NOMO-1 treated with DMSO at 0.1 percent for 48 hours (cell line): Measurements from ENCODE around the gene POU2F3.

Experiments
- DNase-seq: peaks from one replicate; lab custom pipeline; 2025; ENCODE audit not compliant: unreplicated experiment; lab: John Stamatoyannopoulos, UW

Gene POU2F3

DNA sequence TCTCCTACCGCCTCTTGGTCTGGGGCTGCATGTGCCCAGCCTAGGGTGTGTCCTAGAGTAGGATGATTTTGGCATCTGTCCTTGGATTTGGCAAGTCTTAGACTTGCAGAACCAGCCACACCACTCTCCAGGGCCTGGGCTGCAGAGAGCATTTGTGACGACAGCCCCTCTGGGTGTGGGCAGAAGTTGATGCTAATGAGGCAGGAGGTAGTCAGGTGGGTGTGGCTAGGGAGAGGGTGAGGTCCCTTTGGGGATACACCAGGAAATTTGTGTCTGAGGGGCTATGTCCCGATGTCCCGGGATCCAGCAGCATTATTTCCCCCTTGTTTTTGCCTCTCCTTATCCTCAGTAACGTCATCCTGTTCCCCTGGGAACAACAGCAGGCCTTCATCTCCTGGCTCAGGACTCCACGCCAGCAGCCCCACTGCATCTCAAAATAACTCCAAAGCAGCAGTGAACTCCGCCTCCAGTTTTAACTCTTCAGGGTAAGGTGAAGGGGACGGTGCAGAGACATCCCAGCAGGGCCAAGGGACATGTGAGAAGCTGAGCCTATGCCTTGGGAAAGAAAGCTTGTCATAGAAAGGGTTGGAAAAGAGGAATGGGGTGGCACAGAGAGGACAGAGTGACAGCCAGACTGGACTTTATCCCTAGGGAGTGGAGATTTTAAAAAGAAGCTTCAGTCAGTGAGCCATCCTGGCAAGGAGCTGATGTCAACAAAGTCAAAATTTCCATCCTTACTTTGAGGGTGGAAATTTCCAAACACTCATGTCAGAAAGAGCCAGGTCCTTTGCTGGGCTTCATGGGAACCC, 77.1 kb downstream of the POU2F3 start:
- DNase-seq = no peak

DNA sequence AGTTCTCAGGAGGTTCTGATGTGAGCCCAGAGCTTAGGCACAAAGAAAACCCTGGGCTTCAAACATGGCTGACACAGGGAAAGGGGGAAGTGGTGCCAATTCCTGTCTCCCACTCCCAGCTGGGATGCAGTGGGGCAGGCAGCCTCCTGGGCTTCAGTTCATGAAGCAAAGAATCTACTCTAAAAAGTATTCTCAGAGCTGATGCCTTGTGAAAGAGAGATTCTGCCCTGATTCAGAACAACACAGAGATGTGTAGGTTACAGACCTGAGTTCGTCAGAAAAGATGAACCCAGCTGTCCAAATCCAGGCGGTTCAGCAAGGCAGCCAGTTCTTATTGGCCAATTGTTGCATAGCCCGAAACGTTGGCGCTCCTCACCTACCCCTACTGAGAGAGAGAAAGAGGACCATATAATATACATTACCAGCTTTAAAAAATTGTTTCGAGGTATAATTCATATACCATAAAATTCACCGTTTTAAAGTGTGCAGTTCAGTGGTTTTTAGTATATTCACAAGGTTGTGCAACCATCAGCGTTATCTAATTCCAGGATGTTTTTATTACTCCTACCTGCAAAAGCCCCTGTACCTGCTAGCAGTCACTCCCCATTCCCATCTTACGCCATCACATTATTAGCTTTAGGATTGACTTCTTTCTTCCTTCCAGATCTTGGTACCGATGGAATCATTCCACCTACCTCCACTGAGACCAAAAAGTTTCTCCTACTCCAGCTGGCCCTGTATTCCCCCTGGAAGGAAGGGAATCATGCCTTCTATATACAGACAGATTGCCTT, 77.9 kb downstream of the POU2F3 start:
- DNase-seq = no peak

DNA sequence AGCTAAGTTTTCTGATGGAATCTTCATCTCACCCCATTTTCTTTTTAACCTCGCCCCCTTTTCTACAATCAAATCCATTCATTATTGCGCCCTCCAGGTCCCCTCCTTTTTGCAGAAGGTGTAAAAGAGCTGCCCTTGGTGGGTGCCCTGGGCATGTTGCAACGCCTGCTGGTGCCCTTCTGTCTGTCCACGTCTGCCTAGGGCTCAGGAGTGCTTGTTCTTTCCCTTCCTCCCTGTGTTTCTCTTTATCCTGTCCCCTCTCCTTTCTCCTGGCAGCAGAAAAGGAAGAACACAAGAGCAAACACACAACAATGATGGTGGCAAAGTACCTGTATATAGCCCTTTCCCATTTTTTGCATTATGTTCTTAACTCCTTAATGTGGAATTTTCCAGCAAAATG, 79.0 kb downstream of the POU2F3 start:
- DNase-seq = no peak

DNA sequence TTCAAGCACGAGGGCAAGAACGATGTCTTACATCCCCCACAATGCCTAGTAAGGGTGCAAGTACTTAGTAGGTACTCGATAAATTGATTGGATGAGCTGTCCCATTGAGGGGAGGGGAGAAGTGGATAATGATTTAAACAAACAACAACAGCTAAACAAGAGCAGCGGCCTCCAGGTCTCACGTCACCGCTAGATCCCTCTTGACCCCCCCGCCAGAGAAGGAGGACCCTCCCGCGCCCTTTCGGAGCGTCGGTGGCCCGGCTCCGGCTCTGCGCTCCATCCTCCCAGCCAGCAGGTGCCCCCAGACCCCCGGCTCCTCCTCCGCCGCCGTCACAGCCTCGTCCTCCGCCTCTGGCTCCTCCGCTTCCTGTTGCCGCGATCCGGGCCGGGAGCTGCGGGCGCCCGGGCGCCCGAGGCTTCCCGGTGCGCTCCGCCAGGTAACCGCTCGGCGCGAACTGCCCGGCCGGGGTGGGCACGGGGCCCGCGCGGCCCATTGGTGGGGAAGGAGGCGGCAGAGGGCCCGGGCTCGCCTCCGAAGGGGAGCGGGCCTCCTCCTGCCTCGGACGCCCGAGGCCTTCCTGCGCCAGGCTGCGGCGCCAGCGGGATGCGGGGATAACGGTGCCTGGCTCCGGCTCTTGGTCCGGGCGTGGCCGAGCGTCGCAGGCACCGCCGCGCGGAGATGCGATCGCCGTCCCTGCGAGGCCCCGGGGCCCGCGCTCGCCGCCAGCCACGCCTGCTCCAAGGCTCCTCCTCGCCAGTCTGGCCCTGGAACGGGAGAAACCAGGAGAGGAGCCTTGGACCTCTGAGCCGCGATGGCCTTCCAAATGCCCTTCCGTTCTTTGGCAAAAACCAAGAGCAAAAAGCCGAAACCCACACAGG, 85.2 kb downstream of the POU2F3 start, which contains the start of gene TLCD5:
Gene TLCD5, plus strand, starts transcription at position 368 of the 879 bp plus-strand sequence. CDS start 2,143 bp downstream, outside the sequence.
- DNase-seq = no peak

DNA sequence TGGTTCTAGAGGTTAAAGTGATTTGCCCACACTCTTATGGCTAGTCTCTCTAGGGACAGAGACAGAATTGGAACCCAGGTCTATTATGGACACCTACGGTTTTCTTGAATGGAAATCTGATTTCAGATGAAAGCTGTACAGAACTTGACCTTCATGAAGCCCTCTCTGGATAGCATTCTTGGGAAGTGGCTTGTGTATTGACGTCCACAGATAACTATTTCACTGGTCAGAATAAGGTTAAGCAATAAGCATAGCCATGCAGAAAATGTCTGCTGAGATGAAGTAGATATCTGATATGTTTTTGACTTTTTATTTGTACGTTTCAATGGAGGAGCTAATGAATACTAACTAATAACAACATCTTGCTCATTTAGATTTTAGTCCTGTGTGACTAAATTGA, 86.3 kb downstream of the POU2F3 start:
- DNase-seq = no peak

DNA sequence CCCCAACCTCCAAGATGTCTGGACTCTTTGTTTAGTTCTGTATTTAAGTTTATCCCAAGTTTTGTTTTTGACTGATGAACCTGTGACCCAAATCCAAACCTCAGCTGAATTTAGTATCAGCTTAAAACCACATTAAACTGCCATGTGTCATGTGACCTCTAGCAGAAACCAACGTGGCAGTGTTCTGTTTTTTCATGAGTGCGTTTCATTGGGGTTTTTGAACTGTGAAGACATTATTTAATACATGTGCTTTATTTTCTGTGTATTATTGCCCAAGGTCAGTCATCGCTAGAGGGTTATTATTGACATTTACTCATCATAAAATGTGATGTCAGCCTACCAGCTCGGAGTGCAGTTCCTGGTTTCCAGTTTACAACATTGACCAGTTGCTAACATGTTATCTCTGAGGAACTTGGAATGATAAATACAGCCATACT, 86.9 kb downstream of the POU2F3 start:
- no peak for DNase-seq

DNA sequence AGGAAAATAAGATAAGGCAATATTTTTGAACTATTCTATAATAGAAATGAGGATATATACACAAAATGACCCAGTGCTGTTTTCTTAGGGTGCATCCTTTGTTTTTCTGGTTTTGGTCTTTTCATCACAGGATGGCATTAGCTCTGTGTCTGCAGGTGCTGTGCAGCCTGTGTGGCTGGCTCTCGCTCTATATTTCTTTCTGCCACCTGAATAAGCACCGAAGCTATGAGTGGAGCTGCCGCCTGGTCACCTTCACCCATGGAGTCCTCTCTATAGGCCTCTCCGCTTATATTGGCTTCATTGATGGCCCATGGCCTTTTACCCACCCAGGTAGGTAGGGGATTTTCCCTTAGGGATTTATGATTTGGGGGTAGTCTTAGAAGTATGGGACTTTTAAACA, 87.4 kb downstream of the POU2F3 start:
- no peak for DNase-seq

DNA sequence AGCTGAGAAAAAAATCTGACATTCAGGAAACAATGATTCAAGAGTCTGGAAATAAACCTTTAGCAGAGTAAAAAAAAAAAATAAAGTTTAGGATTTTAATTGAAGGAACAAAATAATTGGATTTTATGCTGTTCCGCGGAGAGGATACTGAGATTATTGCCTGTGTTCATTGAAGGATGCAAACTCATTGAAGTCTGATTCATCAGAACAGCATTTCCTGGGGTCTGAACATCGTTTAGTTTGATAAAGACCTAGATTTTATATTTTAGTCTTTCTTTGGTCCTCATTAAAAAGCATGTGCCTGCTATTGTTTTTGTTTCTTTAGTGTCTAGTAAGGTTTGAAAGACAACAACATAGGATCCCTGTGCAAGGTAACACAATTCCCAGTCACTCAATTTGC, 89.6 kb downstream of the POU2F3 start:
- DNase-seq = no peak

DNA sequence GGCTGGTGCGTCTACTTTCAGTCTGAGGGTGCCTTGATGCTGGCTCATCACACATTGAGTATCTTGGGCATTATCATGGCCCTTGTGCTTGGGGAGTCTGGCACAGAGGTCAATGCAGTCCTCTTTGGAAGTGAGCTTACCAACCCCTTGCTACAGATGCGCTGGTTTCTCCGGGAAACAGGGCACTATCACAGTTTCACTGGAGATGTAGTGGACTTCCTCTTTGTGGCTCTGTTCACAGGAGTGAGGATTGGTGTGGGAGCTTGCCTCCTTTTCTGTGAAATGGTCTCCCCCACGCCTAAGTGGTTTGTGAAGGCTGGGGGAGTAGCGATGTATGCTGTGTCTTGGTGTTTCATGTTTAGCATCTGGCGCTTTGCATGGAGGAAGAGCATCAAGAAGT, 90.1 kb downstream of the POU2F3 start:
- DNase-seq = no peak

DNA sequence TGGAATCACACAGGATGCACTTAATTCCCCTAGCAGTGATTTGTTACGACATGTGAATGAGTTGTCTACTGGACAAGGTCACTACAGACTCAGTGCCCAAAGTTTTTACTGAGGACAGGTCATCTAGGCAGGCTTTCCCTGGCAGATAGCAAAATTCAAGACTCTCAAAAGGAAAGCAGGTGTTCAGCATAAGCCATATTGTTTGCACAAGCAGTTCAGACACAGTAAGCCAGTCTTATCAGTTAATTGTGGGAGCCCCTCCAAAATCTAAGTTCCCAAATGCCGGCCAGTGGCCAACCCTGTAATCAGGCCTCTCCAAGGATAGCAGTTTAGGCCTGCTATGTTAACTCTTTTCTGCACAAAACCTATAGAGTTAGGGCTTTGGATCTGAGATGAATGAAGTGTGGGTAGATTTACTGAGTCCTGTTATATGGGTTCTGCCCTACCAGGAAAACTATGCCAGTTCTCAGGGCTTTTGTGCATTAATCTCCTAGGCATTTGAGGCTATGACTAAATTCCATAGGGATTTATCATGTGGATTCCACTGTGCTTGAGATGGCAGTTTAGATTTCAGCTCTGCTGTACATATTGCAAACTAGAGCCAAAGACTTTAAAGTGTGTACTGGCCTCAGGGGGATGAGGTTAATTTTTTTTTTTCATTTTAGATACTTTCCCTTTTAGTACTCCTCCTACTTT, 91.5 kb downstream of the POU2F3 start:
- DNase-seq = no peak

DNA sequence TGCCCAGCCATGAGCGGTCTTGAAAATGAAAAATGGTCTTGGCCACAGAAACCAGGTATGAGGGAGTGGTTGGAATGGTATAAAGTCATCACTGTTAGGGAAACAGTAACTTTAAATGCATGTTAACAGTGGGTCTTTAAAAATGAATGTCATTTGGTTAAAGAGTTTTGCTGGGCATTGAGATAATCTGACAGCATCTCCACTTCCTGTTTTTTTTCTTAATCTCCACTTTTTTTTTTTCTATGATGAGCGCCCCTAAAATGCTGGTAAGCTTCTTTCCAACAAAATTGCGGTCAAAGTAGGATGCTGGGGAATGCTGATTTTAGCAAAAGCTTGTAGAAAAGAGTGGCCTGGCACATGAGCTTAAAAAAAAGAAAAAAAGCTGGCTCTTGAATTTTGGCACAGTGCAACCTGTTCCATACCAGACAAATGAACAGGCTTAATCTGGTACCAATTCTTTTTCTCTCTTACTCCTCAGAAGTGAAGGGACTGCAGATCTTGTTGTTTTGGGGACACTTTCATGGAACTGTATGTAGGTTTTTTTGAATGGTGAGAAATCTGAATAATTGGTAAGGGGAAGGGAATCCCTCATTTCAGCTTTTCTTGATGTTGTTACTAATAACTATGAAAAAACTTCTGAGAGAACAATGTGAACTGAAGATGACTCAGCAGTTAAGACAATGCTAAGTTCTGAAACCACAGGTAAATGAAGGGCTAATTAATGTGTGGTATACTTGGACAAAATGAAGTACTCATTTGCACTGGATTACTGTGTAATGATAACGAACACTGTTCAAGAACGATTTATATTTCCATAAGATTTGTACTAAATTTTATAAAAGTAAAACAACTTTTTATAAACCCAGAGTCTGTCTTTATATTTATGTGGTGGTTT, 93.1 kb downstream of the POU2F3 start:
- DNase-seq = no peak

DNA sequence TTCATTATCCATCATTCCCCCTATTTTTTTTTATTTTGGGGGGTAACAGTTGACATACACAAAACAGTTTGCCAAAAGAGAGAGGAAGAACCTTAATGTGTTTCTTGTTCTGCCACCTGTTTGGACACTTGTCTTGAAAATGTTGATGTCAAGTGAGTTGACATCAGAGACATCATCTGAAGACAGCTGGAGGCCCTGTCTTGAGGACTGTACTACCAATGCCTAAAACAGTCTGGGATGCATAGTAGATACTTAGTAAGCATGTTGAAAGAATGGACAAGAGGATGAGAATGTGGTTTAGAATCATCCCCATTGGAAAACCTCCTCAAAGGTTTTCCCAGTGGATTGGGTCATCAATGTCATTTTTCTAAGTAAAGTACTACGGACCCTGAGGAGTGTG, 93.9 kb downstream of the POU2F3 start:
- no peak for DNase-seq

DNA sequence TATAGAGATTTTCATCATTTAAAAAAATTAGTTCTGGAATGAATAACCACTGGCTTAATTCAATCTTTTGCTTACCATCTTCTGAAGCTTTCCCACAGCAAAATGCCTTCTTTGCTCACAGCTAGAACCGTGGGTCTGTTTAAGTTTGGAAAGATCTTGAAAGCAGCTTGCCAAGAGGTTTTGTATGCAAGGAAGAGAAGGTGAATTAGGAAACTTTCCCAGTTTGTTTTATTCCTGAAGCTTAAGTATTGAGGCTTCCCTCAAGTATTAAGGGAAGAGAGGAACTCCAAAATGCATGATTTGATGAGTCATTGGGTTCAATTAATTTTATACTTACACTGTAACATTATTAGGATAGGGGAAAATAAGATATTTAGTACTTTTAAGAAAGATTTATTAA, 94.4 kb downstream of the POU2F3 start:
- DNase-seq = no peak

DNA sequence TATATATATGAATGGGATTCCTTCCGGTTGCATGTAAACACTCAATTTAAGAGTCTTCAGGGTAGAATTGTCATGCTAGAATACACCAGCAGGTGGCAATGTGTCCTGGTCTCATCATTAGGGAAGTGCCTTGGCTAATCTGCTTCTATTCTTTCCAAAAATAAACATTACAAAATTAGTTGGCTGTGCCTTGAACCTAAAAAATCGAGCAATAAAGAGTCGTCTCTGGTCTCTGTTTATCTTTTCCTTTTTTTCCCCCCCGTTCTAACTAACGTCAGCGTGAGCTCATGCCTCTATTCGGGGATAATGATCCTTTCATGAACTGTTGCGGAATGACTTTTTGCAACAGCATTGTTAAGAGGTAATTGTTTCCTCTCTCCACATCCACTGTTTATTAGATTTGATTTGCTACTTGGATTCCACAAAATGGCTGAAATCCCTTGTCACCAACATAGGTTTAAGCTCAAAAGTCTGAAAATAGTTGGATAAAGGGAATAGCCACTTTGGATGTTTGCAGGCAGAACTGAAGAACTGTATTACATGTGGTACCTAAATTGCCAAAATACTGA, 95.0 kb downstream of the POU2F3 start:
- DNase-seq = peak; percentile 66

DNA sequence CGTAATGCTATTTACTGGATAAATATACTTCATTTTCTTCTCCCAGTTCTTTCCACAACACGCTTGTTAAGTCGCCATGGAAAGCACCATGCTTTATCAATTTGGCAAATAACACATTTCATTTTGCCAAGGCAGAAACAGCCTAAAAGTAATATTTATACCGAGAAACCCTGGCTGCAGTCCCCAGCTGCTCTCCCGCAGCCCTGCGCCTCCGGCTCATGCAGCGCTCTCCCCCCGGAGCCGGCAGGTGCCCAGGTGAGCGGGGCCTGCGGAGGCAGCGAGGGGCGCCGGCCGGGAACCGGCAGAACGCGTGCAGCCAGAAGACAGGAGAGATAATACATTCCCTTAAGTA, 95.6 kb downstream of the POU2F3 start:
- DNase-seq = no peak

DNA sequence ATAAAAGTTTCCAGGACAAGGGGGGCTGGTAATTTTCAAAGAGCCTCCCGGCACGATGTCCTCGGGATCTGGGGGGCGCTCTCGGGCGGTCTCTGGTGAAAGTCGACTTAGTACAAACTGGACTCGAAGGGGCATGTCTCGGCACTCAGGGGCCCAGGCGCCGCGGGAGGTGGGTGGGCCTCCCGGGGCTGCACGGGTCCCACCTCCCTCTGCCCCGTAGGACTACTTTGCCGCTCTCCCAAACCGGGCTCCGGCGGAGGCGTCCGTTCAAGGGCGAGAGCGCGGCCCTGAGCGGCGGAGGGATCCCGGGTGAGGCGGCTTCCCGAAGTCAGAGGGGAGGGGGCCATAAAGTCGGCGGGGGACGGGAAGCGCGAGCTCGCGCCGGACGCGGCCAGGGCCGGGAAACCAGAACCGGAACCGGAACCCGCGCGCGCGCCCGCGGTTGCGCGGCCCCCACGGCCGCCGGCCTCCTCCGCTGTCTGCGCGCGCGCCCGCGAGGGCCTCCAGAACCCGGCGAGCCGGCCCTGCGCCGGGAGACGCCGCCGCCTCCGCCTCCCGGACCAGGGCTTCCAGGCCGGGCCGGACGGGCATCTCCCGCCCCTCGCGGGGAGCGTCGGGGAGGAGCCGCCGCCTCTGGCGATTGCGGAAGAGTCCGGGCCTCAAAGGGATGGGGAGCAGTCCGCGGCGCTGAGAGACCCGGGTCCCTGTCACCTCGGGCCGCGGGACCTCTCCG, 96.1 kb downstream of the POU2F3 start, which contains the start of gene ARHGEF12:
Gene ARHGEF12, plus strand, starts transcription at position 506 of the 733 bp plus-strand sequence. CDS start 831 bp downstream, outside the sequence.
- peak; percentile 11 for DNase-seq

DNA sequence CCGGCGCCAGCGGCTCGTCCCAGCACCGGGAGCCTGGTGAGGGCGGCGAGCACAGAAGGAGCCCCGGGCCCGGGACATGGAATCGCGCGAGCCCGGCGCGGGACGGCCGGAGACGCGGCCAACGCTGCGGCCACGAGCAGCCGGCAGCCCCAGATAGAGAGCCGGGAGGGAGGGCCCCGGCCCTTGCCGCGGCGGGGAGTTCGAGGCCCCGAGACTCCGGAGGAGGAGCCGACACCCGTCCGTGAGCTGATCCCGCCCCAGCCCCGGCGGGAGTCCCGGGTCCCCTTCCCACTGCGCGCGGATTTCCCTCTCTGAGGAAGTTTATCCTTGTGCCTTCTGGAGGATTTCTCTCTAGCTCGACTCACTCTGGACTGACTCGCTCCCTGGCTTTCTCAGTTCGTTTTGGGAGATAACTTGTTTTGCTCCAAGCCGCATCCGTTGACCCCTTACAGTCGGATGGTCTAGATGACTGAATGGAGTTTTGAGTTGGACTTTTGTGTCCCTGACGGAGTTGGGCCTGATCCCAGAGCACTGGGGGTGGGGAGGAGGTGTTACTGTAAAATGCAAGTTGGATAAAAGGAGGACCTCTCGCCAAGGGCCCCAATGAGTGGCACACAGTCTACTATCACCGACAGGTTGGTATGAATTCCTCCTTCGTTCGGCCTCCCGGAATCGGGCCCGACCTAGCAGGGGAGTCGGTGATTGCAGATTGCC, 96.9 kb downstream of the POU2F3 start:
- DNase-seq = no peak
